Globus pallidus (tissue), 1 donor: Measurements from ENCODE around the gene MC1R.
"Not testable (repeated sequence)": the region's sequence is repeated elsewhere in the genome, so short reads cannot be mapped to it uniquely, and the experiment has no call there.

Experiments
- DNase-seq: peaks from one replicate; pipeline ENCODE4 v3.0.0-alpha.2; 2015; ENCODE audit warnings: low spot score

Gene MC1R

GRCh38 chr16:89914642-89915285 is 3.9 kb upstream of the MC1R start:
- DNase-seq: not testable (repeated sequence)

GRCh38 chr16:89915303-89916232 is 3.1 kb upstream of the MC1R start:
- no peak for DNase-seq

- no peak for DNase-seq
Measured at GRCh38 chr16:89917773-89918452, 749 bp upstream of the MC1R start.

- DNase-seq: no peak
Measured at GRCh38 chr16:89919535-89920406, 1.1 kb downstream of the MC1R start.

GRCh38 chr16:89920723-89921122 is 2.1 kb downstream of the MC1R start:
- DNase-seq: no peak

- DNase-seq: no peak
Measured at GRCh38 chr16:89921131-89921701, 2.6 kb downstream of the MC1R start.

- DNase-seq: no peak
Measured at GRCh38 chr16:89921702-89922476, 3.2 kb downstream of the MC1R start.

GRCh38 chr16:89922477-89922883 is 3.8 kb downstream of the MC1R start:
- DNase-seq: no peak

- DNase-seq: peak; percentile 53
Measured at GRCh38 chr16:89922884-89923639, 4.4 kb downstream of the MC1R start, which contains the start of gene TUBB3. Gene TUBB3 (plus strand): TSS chr16:89923342. CDS start chr16:89923402, 60 bp downstream.

- DNase-seq: no peak
Measured at GRCh38 chr16:89923640-89924296, 5.1 kb downstream of the MC1R start.

GRCh38 chr16:89924297-89924924 is 5.7 kb downstream of the MC1R start:
- DNase-seq: no peak

- DNase-seq: no peak
Measured at GRCh38 chr16:89924925-89925307, 6.3 kb downstream of the MC1R start.

- no peak for DNase-seq
Measured at GRCh38 chr16:89925596-89926079, 7.0 kb downstream of the MC1R start.

GRCh38 chr16:89931305-89931896 is 12.7 kb downstream of the MC1R start:
- DNase-seq: no peak

GRCh38 chr16:89931964-89932363 is 13.3 kb downstream of the MC1R start:
- no peak for DNase-seq

- DNase-seq: not testable (repeated sequence)
Measured at GRCh38 chr16:89934019-89934418, 15.4 kb downstream of the MC1R start.

GRCh38 chr16:89934611-89935553 is 16.2 kb downstream of the MC1R start:
- DNase-seq: no peak
